NCI-H1048 (cell line): Measurements from ENCODE around the gene CDC73.

Experiments
- DNase-seq: peaks from one replicate; lab custom pipeline; 2025; lab: John Stamatoyannopoulos, UW

CDC73 gene

DNA sequence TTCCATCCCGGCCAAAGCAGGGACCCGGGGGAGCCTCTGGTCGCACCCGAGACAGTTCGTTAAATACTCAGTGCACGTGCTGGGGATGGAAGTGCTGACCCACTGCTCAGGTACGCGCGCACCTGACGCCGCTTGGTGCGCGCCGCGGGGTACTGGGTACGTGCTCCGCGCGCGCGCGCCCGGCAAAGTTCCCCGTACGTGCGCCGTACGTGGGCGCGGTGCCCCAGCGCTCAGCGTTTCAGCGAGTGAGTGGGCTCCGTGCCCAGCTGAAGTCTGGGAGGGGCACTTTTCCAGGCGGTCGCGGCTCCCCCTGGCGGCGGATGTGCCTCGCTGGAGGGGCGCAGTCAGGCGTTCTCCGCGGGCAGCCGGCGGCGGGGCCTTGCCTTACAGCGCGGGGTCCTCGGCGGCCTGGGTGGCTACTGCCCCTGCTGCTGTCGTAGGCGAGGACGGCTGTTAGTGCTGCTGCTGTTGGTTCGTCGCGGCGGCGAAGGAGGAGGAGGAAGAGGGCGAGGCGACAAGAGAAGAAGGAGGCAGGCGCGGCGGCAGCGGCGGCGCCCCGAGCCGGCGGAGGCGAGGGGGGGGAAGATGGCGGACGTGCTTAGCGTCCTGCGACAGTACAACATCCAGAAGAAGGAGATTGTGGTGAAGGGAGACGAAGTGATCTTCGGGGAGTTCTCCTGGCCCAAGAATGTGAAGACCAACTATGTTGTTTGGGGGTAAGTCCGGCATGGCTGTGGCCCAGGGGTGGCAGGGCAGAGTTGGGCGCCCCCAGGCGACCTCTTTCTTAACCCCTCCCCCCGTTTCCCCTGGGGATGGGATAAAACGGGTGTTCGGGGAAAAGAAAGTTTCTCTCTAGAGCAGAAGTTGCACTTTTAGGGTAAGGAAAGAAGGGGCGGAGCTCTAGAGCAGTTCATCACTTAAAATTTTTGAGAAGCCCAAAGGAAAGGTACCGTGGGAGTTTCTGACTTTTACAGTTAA, at the start of gene CDC73:
CDC73 (plus strand) TSS at position 416 of the 978 bp plus-strand sequence; CDS start at position 586, 170 bp downstream.
- peak; percentile 98 for DNase-seq

DNA sequence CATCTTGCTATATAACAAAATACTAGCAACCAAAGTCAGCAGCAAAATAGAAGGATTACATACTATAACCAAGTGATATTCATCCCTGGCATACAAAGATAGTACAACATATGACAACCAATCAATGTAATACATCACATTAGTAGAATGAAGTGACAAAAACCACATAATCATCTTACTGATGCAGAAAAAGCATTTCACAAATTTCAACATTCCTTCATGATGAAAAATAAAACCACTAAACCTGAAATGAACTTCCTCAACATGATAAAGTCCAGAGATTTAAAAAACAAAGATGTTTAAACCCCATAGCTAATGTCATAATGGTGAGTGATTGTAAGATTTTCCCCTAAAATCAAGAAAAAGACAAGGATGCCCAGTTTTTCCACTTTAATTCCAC, 43.8 kb upstream of the CDC73 start:
- DNase-seq: no peak

DNA sequence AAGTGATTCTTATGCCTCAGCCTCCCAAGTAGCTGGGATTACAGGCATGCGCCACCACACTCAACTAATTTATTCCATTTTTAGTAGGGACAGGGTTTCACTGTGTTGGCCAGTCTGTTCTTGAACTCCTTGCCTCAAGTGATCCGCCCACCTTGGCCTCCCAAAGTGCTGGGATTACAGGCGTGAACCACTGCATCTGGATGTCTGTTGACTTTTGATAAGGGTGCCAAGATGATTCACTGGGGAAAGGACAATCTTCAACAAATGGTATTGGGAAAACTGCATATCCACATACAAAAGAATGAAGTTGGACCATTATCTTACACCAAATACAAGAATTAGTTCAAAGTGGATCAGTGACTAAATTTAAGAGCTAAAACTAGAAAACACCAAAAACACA, 42.6 kb upstream of the CDC73 start:
- no peak for DNase-seq

DNA sequence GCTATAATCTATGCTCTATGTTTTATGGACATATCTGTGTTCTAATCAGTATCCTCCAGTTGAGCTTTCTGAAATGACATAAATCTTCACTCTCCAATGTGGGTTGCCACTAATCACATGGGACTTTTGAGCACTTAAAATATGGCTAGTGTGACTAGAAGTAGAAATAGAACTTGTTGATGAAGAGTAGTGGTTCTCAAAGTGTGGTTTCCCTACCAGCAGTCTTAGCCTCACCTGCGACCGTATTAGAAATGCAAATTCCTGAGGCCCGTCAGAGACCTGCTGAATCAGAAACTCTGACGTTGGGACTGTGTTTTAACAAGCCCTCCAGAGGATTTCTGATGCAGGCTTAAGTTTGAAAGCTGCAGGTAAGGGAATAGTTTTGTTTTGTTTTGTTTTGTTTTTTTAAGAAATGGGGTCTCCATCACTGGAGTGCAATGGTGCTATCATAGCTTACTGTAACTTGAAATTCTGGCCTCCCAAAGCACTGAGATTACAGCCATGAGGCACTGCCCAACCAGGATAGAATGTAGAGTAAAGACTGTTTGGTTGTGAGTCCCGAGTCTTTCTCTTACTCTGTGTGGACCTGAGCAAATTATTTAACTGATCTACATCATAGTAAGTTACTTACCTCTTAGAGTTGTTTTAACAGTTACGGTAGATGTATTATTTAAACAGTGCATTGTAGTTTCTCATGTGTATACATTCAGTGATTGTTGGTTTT, 38.3 kb upstream of the CDC73 start:
- DNase-seq: no peak

DNA sequence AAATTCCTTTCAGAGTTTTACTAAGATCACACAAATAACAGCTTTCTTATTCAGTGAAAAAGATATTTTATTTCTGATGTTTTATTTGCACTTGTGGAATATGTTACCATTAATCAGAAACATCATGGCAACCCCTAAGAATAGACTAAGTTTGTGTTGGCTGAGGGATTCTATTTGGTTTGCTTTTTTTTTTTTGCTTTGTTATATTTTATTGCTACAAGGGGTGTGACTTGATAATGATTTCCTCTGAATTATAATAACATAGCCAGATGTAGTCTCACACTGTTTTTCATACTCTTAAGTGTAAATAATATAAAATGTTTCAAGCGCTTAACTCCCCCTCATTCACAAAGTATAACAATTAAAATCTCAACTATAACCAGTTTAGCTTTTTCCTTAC, 36.6 kb upstream of the CDC73 start:
- DNase-seq: no peak

DNA sequence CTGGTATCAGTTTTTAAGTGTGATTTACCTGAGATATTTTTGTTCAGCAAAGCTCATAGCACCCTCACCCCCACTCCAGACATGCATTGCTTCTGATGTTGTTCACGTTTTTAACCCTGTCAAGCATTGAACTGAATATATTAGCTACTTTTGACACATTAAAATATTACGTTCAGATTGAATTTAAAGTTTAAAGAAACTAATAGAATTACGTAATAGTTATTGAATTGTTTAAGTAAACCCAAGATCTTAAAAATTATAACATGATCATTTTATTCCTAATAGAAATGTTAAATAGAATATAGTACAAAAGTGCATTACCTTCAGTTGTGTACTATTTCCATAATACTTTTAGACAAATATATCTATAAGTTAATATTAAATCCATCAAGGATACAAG, 35.5 kb upstream of the CDC73 start:
- no peak for DNase-seq

DNA sequence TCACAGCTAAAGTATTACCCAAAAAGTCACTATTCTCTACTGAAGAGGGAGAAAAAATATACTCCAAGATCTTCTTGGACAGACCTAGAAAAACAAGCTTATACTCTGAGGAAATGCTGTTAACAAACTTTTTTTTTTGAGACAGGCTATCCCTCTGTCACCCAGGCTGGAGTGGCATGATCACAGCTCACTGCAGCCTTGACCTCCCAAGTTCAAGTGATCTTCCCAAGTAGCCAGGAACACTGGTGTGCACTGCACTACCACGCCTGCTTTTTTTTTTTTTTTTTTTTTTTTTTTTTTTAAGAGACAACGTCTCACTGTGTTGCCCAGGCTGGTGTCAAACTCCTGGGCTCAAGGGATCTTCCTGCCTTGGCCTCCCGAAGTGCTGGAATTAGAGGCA, 33.9 kb upstream of the CDC73 start:
- no peak for DNase-seq

DNA sequence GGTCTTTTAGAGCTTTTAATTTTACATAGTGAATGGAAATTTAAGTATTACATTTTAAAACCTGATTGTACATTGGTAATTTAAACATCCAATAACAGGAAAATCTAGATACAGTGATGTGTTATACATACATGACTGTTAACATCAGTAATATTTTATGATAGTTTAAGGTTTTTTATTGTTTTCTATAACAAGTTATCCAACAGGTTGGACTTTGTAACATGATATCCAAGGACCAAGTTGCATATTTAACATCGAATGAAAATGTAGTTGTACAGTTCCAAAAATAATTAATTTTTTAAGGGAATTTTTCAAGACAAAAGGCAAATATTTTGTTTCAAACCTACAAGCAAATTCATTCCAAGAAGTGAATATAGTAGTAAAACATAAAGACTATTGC, 31.0 kb upstream of the CDC73 start:
- DNase-seq: no peak

DNA sequence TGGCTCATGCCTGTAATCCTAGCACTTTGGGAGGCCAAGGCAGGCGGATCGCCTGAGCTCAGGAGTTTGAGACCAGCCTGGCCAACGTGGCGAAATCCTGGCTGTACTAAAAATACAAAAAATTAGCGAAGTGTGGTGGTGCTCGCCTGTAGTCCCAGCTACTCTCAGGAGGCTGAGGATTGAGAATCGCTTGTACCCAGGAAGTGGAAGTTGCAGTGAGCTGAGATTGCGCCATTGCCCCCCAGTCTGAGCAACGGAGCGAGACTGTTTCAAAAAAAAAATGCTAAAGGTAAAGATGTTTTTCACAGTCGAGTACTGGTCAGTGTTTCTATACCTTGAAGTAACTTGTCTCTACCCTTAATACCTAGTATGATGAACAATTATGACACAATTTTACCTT, 27.7 kb upstream of the CDC73 start:
- DNase-seq: no peak

DNA sequence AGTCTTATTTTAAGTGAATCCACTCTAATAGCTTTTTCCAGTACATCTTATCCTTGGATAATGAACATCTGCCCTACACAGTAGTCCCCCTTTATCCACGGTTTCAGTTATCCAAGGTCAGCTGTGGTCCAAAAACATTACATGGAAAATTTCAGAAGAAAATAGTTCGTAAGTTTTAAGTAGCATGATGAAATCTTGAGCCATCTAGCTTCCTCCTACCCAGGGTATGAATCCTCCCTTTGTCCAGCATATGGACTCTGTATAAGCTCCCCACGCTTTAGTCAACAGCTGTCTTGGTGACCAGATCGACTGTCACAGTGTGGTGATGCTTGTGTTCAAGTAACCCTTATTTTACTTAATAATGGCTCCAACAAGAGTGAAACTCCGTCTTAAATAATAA, 19.2 kb upstream of the CDC73 start:
- no peak for DNase-seq

DNA sequence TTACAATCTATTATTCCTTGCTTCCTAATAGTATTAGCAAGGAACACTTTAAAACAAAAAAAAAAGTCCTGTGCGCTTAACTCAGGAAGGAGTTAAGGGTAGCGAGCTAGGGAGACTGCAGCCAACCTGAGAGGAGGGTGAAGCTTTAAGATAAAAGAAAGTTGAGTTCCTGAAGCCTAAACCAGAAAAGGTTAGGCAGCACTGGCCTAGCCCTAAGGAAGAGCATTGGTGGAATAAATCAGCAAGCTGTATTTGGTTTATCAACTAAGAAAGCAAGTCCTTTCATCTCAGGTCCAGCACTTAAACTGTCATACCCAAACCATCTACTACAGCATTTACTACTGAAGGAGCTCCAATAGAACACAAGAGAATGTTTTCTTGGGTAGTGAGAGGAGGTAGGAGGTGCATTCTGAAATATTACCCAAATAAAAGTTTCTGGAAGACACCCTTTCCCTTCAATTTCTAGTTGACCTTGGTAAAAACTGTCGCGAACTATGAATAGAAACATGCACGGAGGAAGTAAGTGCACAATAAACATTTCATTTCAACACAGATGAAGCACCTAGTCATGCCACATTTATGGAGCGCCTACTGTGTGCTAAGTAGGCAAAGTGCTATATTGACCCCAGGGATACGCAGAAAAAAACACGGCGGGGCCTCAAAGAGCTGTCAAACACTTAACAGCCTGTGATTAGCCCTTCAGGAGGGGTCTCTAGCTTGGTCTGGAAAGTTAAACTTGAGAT, 17.9 kb upstream of the CDC73 start:
- DNase-seq: no peak

DNA sequence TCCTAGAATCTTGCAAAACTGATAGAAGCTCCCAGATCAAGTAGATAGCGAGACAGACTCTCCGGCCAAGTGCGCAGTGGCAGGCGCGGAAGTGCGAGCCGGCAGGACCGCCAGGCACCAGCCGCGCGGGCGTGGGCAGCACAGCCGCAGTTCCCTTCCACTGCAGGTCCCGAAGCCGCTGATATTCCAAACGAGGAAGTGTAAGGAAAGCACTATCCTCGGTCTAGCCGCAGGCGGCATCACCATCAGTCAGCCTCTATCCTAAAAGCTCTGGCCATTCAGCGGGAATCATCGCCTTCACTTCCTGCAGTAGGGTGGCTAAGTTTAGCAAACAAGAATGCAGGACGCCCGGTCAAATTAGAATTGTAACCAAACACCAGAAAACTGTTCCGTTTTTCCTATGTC, 17.3 kb upstream of the CDC73 start:
- DNase-seq: peak; percentile 27

DNA sequence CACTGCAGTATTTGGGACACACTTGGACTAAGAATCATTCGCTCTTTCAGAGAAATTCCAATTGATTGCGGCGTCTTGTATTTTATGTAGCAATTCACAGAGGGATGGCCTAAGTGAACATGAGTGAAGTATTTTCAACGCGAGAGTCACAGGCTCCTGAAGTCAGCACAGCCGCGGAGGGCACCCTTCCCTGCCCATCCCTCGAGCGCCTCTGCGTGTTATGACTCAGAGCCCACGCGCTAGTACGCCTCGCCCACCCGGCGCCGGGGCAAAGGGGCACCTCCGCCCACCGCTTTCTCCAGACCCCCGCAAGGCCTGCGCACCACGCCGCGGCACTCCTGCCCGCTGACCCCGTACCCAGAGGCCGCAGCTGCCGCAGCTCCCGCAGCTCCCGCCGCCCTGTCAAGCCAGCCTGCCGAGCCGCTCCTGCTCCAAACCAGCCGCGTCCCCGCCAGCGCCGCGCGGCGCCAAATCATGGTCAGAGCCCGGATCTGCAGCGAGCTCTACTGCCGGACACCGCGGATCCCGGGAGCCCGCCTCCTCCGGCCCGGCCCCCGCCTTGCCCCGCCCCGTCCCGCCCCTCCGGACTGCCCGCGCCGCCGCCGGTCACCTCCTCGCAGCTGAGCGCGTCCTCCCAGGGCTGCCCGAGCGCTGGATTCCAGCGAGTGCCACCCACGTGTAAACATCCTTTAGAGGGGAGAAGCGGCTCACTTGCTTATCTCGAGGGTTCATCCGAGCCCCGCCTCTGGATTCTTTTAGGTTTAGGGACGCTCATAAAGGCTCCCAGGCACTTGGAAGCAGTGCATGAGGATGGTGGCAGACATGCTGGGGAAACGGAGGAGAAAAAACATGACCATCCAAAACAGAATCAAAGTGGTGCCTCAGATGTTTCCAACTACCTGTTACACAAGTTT, 16.7 kb upstream of the CDC73 start, which contains the start of gene GLRX2:
GLRX2 (minus strand) TSS at position 508 of the 914 bp plus-strand sequence; CDS start at position 476, 32 bp downstream.
- DNase-seq: peak; percentile 54

DNA sequence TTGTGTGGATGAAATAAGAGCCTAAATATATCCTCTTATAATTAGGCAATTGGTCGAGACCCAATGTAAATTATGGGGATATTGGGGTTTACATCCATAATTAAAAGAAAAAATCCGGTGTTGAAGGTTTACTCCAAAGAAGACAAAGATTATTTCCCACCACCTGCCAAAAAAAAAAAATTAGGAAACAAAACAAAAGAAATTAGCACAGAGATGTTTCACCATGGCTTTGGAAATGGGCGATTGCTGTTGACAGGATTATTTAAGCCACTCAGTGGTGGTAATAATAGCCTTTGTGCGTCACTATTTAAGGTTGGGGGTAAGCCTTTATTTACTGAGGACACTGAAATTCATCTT, 16.0 kb upstream of the CDC73 start:
- DNase-seq: no peak

DNA sequence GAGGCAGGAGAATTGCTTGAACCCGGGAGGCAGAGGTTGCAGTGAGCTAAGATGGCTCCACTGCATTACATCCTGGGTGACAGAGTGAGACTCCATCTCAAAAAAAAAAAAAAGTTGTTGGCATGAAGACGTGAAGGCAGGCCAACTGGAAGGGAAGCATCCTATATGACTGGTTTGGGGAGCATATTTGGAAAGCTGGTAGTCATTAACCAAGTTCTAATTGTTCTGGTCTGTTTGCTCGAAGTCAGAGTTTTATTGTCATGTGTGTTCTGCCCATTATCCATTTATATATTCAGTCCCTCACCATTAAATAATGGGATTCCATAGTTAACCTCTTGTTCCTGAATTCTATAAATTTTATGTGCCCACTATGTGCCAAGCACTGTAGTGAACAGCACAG, 13.4 kb upstream of the CDC73 start:
- DNase-seq: no peak

DNA sequence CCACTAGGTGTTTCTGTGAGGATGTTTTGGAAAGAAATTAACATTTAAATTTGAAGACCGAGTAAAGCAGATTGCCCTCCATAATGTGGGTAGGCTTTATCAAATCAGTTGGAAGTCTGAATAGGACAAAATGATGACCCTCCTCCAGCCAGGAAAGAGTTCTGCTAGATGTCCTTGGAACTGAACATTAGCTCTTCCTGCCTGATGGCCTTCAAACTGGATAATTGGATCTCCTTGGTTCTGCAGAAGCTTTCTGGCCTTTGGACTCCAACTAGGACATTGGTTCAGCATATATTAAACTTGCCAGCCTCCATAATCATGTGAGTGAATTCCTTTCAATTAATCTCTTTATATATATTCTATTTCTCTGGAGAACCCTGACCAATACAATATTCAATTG, 12.2 kb upstream of the CDC73 start:
- DNase-seq: no peak

DNA sequence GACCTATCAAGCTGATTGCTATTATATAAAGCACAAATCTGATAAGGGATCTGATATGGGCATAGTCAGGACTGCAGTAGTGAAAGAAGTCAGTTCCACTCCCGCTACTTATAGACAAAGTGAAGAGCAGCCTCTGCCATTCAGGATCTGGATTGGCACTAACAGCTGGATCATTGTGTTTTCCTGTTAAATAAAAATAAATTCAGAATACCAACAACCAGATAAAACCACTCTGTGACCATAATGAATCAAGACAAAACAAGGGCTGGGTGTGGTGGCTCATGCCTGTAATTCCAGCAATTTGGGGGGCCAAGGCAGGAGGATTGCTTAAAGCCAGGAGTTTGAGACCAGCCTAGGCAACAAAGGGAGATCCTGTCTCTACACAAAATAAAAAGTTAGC, 11.6 kb upstream of the CDC73 start:
- DNase-seq: no peak

DNA sequence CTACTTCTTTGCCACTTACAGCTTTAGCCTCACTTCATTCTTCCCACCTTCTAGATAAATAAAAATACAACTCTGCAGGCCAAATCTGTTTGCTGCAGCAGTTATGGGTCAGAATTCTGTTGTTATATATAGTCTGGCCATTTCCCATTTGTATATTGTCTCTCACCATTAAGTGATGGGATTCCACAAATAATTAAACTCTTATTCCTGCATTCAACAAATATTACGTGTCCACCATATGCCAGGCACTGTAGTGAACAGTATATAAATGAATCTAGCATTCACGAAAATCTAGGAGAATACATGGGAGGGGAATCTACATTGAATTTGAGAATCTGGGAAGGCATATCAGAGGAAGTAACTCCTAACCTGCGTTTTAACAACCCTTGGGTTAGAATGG, 11.0 kb upstream of the CDC73 start:
- DNase-seq: no peak

DNA sequence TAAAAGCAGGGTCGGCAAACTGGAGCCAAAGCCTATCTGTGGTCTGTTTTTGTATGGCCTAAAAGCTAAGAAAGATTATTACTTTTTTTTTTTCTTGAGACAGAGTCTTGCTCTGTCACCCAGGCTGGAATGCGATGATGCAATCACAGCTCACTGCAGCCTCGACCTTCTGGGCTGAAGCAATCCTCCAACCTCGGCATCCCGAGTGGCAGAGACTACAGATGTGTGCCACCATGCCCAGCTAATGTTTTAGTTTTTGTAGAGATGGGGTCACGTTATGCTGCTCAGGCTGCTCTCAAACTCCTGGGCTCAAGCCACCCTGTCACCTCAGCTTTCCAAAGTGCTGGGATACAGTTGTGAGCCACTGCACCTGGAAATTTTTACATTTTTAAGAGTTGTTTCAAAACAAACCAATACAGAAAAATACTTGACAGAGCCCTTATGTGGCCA, 10.2 kb upstream of the CDC73 start:
- no peak for DNase-seq

DNA sequence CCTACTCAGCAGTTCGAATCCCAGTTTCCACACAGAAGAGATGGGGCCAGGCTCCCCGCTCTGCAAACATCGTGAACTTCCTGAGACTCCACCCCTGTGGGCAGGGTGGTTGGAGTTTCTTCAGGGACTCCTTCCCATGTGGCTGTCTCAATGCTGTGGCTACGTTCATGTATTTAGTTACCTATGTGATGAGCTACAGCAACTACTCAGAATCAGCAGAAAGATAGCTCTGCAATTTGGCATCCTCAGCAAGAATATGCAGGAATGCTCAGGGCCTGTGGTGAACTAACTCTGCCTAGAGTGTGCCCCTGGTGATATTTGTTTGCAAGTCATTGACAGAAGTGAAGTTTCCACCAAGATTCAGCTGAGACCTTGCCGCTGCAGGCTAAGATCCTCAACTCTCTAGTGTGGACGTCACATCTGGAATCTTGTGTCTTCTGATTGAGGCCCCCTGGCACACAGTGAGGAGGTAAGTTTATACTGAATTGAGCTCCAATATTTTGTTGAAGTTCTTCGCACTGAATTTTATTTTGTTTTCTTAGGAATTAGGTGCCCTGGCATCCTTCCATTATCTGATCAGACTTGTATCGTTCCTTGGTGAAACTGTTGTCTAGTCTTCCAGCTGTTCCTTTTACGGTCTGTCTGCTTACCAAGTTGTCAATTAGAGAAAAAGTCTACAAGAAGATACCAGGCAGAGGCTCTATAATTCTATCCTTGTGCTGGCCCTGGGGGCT, 8.4 kb upstream of the CDC73 start:
- no peak for DNase-seq

DNA sequence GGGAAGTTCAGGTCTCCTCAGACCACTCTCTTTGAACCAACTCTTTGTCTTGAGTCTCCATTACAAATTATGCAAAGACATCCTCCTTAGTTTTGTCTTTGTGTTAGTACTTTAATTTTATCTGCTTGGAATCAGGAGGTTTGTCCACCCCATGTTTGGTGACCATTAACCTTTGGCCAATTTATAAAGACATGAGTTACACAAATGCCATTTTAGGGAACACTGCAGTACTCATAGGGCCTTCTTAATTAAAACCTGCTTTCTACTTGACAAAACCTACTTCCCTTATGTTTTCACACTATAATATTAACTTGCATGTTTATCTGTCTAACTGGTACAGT, 7.9 kb upstream of the CDC73 start:
- DNase-seq: no peak
